Measurements from ENCODE around the gene IL24.

Gene IL24

GRCh38 chr1:206930210-206930798 is 33.1 kb downstream of the IL24 start:
- Histone ChIP-seq H3K27ac (ENCODE audit: low read length) (peak overlapping the region; percentile 18; the same call in 1 of the 2 replicates), H3K9ac (ENCODE audit: low read depth, low read length) (no peak overlapping the region), H4K20me1 (ENCODE audit: insufficient read depth, low read length) (no peaks in the 10 kb centered on the region), H3K9me3 (ENCODE audit: insufficient read depth, low read length, severe bottlenecking) (no peaks in the 10 kb centered on the region), H3K4me2 (ENCODE audit: insufficient read depth, low read length) (no peak overlapping the region), H3K4me3 (ENCODE audit: low read depth in 1 of 2, low read length in 2 of 2) (no peak overlapping the region), H3K36me3 (ENCODE audit: insufficient read depth, low read length) (no peaks in the 10 kb centered on the region), H3K27me3 (ENCODE audit: insufficient read depth, low read length, poor library complexity) (no peaks in the 10 kb centered on the region), H3K4me1 (ENCODE audit: insufficient read depth, low read length) (no peaks in the 10 kb centered on the region), H3K79me2 (ENCODE audit: insufficient read depth, low read length) (no peaks in the 10 kb centered on the region), H2AFZ (ENCODE audit: low read depth, low read length) (no peak overlapping the region)
- no peak for DNase-seq
- ATAC-seq (ENCODE audit: insufficient read depth, low read depth) = no peak
- TF ChIP-seq EZH2 (IDR thresholded peaks at IDR 0.05; ENCODE audit: borderline replicate concordance, low read depth, low read length, severe bottlenecking) (no peak), CTCF (IDR thresholded peaks at IDR 0.05; ENCODE audit: borderline replicate concordance, extremely low read depth, low read length, poor library complexity, severe bottlenecking) (no peak)

GRCh38 chr1:206931709-206932108 is 34.5 kb downstream of the IL24 start:
- Histone ChIP-seq H3K36me3 (ENCODE audit: insufficient read depth, low read length) (no peaks in the 10 kb centered on the region), H3K9me3 (ENCODE audit: insufficient read depth, low read length, severe bottlenecking) (no peaks in the 10 kb centered on the region), H2AFZ (ENCODE audit: low read depth, low read length) (no peak overlapping the region), H3K4me3 (ENCODE audit: low read depth in 1 of 2, low read length in 2 of 2) (no peak overlapping the region), H3K4me2 (ENCODE audit: insufficient read depth, low read length) (no peak overlapping the region), H3K27me3 (ENCODE audit: insufficient read depth, low read length, poor library complexity) (no peaks in the 10 kb centered on the region), H3K4me1 (ENCODE audit: insufficient read depth, low read length) (no peaks in the 10 kb centered on the region), H3K79me2 (ENCODE audit: insufficient read depth, low read length) (no peaks in the 10 kb centered on the region), H3K27ac (ENCODE audit: low read length) (no peak overlapping the region; the same call in 1 of the 2 replicates), H3K9ac (ENCODE audit: low read depth, low read length) (no peak overlapping the region), H4K20me1 (ENCODE audit: insufficient read depth, low read length) (no peaks in the 10 kb centered on the region)
- peak; percentile 17 for TF ChIP-seq CTCF (IDR thresholded peaks at IDR 0.05; ENCODE audit: borderline replicate concordance, extremely low read depth, low read length, poor library complexity, severe bottlenecking)
- TF ChIP-seq EZH2 (IDR thresholded peaks at IDR 0.05; ENCODE audit: borderline replicate concordance, low read depth, low read length, severe bottlenecking) = no peak
- DNase-seq = no peak
- ATAC-seq (ENCODE audit: insufficient read depth, low read depth) = no peak

- ATAC-seq (ENCODE audit: insufficient read depth, low read depth) = no peak
- no peak overlapping the region for H3K4me2 ChIP-seq (ENCODE audit: insufficient read depth, low read length)
- H3K27ac ChIP-seq (ENCODE audit: low read length) = no peak overlapping the region
Observed at GRCh38 chr1:206932177-206932576, 34.9 kb downstream of the IL24 start.

More at GRCh38 chr1:206932177-206932576, 34.9 kb downstream of the IL24 start:
- Histone ChIP-seq H2AFZ (ENCODE audit: low read depth, low read length) (no peak overlapping the region), H4K20me1 (ENCODE audit: insufficient read depth, low read length) (no peaks in the 10 kb centered on the region), H3K9ac (ENCODE audit: low read depth, low read length) (no peak overlapping the region), H3K79me2 (ENCODE audit: insufficient read depth, low read length) (no peaks in the 10 kb centered on the region), H3K4me1 (ENCODE audit: insufficient read depth, low read length) (no peaks in the 10 kb centered on the region), H3K36me3 (ENCODE audit: insufficient read depth, low read length) (no peaks in the 10 kb centered on the region), H3K27me3 (ENCODE audit: insufficient read depth, low read length, poor library complexity) (no peaks in the 10 kb centered on the region), H3K4me3 (ENCODE audit: low read depth in 1 of 2, low read length in 2 of 2) (no peak overlapping the region), H3K9me3 (ENCODE audit: insufficient read depth, low read length, severe bottlenecking) (no peaks in the 10 kb centered on the region)
- DNase-seq = no peak
- TF ChIP-seq EZH2 (IDR thresholded peaks at IDR 0.05; ENCODE audit: borderline replicate concordance, low read depth, low read length, severe bottlenecking) (no peak), CTCF (IDR thresholded peaks at IDR 0.05; ENCODE audit: borderline replicate concordance, extremely low read depth, low read length, poor library complexity, severe bottlenecking) (no peak)
